ENCODE data around the gene SHC2. TPM values are rescaled to one million over a fixed set of nuclear protein-coding genes. Genes with fewer than 3 reads are reported as not detected.

SHC2 gene
- total and polyA plus RNA-seq, 2 donors (not counting 1 experiment from before 2014, with no cell fraction given), result 0.02 to 2.5 TPM

- H3K27ac ChIP-seq (ENCODE audit: insufficient read depth, low read length), result no peak overlapping the region
- H2AFZ ChIP-seq (ENCODE audit: low read length), result no peak overlapping the region
- no peaks in the 10 kb centered on the region for H3K9me3 ChIP-seq (ENCODE audit: control insufficient read depth, insufficient read depth, low read depth, low read length)
- H3K79me2 ChIP-seq (ENCODE audit: control insufficient read depth, insufficient read depth, low read length), result no peaks in the 10 kb centered on the region
- no peaks in the 10 kb centered on the region for H4K20me1 ChIP-seq (ENCODE audit: control insufficient read depth, extremely low read depth, insufficient read depth, low read length)
- H3K9ac ChIP-seq (ENCODE audit: insufficient read depth, low read length), result no peak overlapping the region
- no peak overlapping the region for H3K4me2 ChIP-seq (ENCODE audit: extremely low read depth, insufficient read depth, low read length)
- H3K4me1 ChIP-seq (ENCODE audit: control insufficient read depth, extremely low read depth, insufficient read depth, low read length), result peaks cover 2% of the 10 kb centered on the region
- peaks cover 29% of the 10 kb centered on the region for H3K27me3 ChIP-seq (ENCODE audit: control insufficient read depth, insufficient read depth, low read length)
- DNase-seq (ENCODE audit: low read depth in 2 of 2), result no peak
- H3K4me3 ChIP-seq (replicated peaks in 1 of 4; ENCODE audit: control extremely low read depth in 1 of 4, insufficient read depth in 1 of 4, low read depth in 3 of 4, low read length in 4 of 4), result no peak overlapping the region
- TF ChIP-seq CTCF (conservative IDR thresholded peaks at IDR 0.05 in 1 of 2, IDR thresholded peaks at IDR 0.05 in 1 of 2; ENCODE audit: low read depth in 1 of 2, low read length in 2 of 2) (no peak), EZH2 (IDR thresholded peaks at IDR 0.05; ENCODE audit: low read length, missing control alignments) (no peak)
- H3K36me3 ChIP-seq (ENCODE audit: control insufficient read depth, insufficient read depth, low read length), result no peaks in the 10 kb centered on the region
Measured at GRCh38 chr19:370641-371330, 90.0 kb downstream of the SHC2 start.

GRCh38 chr19:369876-370275, 91.0 kb downstream of the SHC2 start:
- H3K9ac ChIP-seq (ENCODE audit: insufficient read depth, low read length), result no peak overlapping the region
- H3K36me3 ChIP-seq (ENCODE audit: control insufficient read depth, insufficient read depth, low read length), result no peaks in the 10 kb centered on the region
- H3K4me3 ChIP-seq (replicated peaks in 1 of 4; ENCODE audit: control extremely low read depth in 1 of 4, insufficient read depth in 1 of 4, low read depth in 3 of 4, low read length in 4 of 4), result no peak overlapping the region
- no peak overlapping the region for H2AFZ ChIP-seq (ENCODE audit: low read length)
- no peak for DNase-seq (ENCODE audit: low read depth in 2 of 2)
- peaks cover 29% of the 10 kb centered on the region for H3K27me3 ChIP-seq (ENCODE audit: control insufficient read depth, insufficient read depth, low read length)
- H3K27ac ChIP-seq (ENCODE audit: insufficient read depth, low read length), result no peak overlapping the region
- H3K4me2 ChIP-seq (ENCODE audit: extremely low read depth, insufficient read depth, low read length), result no peak overlapping the region
- no peaks in the 10 kb centered on the region for H4K20me1 ChIP-seq (ENCODE audit: control insufficient read depth, extremely low read depth, insufficient read depth, low read length)
- peaks cover 2% of the 10 kb centered on the region for H3K4me1 ChIP-seq (ENCODE audit: control insufficient read depth, extremely low read depth, insufficient read depth, low read length)
- H3K79me2 ChIP-seq (ENCODE audit: control insufficient read depth, insufficient read depth, low read length), result no peaks in the 10 kb centered on the region
- H3K9me3 ChIP-seq (ENCODE audit: control insufficient read depth, insufficient read depth, low read depth, low read length), result no peaks in the 10 kb centered on the region
- no peak for TF ChIP-seq EZH2 (IDR thresholded peaks at IDR 0.05; ENCODE audit: low read length, missing control alignments)
- no peak for TF ChIP-seq CTCF (conservative IDR thresholded peaks at IDR 0.05 in 1 of 2, IDR thresholded peaks at IDR 0.05 in 1 of 2; ENCODE audit: low read depth in 1 of 2, low read length in 2 of 2)

- Histone ChIP-seq H3K9ac (ENCODE audit: insufficient read depth, low read length) (no peak overlapping the region), H3K4me3 (replicated peaks in 1 of 4; ENCODE audit: control extremely low read depth in 1 of 4, insufficient read depth in 1 of 4, low read depth in 3 of 4, low read length in 4 of 4) (no peak overlapping the region), H3K27me3 (ENCODE audit: control insufficient read depth, insufficient read depth, low read length) (peaks cover 23% of the 10 kb centered on the region), H3K36me3 (ENCODE audit: control insufficient read depth, insufficient read depth, low read length) (no peaks in the 10 kb centered on the region), H3K79me2 (ENCODE audit: control insufficient read depth, insufficient read depth, low read length) (no peaks in the 10 kb centered on the region), H3K27ac (ENCODE audit: insufficient read depth, low read length) (no peak overlapping the region), H3K4me2 (ENCODE audit: extremely low read depth, insufficient read depth, low read length) (no peak overlapping the region), H3K9me3 (ENCODE audit: control insufficient read depth, insufficient read depth, low read depth, low read length) (no peaks in the 10 kb centered on the region), H2AFZ (ENCODE audit: low read length) (no peak overlapping the region), H3K4me1 (ENCODE audit: control insufficient read depth, extremely low read depth, insufficient read depth, low read length) (peaks cover 2% of the 10 kb centered on the region), H4K20me1 (ENCODE audit: control insufficient read depth, extremely low read depth, insufficient read depth, low read length) (no peaks in the 10 kb centered on the region)
- TF ChIP-seq CTCF (conservative IDR thresholded peaks at IDR 0.05 in 1 of 2, IDR thresholded peaks at IDR 0.05 in 1 of 2; ENCODE audit: low read depth in 1 of 2, low read length in 2 of 2), result no peak
- TF ChIP-seq EZH2 (IDR thresholded peaks at IDR 0.05; ENCODE audit: low read length, missing control alignments), result no peak
- no peak for DNase-seq (ENCODE audit: low read depth in 2 of 2)
Measured at GRCh38 chr19:369256-369655, 91.6 kb downstream of the SHC2 start.
